Smooth muscle cell of the brain vasculature (primary cell): ENCODE measurements around the gene ZNF776.
"Not testable (repeated sequence)": the region's sequence is repeated elsewhere in the genome, so short reads cannot be mapped to it uniquely, and the experiment has no call there.

Experiments
- DNase-seq: peaks from one replicate; pipeline ENCODE4 v3.0.0-alpha.2; 2012; ENCODE audit warnings: low read depth, low spot score

Gene ZNF776

GRCh38 chr19:57746580-57747471, at the start of gene ZNF776:
Gene ZNF776 (plus strand): TSS chr19:57746815. CDS start chr19:57747059, 244 bp downstream.
- peak; percentile 84 for DNase-seq

- no peak for DNase-seq
Measured at GRCh38 chr19:57701625-57702024, 45.0 kb upstream of the ZNF776 start.

- no peak for DNase-seq
Measured at GRCh38 chr19:57706346-57706745, 40.3 kb upstream of the ZNF776 start.

GRCh38 chr19:57708641-57709361, 37.8 kb upstream of the ZNF776 start, which contains the start of gene ZNF154:
Gene ZNF154 (minus strand): TSS chr19:57709204. CDS start chr19:57708971, 233 bp downstream.
- peak; percentile 53 for DNase-seq

GRCh38 chr19:57709616-57710015, 37.0 kb upstream of the ZNF776 start:
- DNase-seq: no peak

GRCh38 chr19:57712222-57712621, 34.4 kb upstream of the ZNF776 start:
- DNase-seq: no peak

DNA sequence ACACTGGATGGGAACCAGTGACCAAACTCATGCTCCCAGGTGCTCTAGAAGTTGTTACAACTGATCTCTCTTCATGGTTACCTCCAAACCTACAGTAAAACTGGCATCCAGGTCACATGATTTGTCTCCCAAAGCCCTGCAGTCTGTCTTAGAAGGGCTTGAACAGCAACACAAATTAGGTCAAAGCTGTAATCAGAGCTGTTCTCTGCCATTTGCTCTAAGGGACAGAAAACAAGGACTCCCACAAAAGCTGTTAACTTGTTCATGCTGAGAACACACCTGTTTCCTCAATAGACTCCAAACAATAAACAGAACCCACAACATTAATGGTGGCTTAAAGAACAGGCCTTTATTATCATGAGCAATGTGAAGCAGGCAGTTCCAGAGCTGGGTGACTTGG, 27.2 kb upstream of the ZNF776 start:
- no peak for DNase-seq

DNA sequence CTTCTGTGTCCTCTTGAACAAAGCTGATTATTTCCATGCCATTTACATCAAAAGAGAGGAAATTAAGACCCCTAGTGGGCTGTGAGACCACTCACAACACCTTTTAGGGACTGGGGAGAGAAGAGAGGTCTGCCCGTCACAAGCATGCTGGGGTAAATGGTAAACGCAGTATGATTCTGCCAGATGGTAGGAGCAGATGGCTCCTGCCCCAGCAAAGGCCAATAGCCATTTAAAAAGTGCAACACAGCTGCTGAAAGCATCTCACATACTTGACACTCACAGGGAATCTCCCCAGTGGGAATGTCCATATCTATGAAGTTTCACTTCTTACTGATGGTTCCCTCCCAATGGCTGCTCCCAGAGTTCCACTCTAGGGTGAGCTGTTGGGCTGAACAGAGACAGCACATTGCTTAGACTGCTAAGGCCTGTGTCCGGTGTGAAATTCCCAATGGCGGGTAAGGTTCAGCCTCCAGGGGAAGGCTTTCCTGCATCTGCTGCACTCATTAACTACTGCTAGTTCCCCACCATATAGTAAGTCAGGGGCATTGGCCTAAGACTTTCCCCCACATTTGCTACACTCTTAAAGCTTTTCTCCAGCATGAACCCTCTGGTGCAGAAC, 26.6 kb upstream of the ZNF776 start:
- no peak for DNase-seq

DNA sequence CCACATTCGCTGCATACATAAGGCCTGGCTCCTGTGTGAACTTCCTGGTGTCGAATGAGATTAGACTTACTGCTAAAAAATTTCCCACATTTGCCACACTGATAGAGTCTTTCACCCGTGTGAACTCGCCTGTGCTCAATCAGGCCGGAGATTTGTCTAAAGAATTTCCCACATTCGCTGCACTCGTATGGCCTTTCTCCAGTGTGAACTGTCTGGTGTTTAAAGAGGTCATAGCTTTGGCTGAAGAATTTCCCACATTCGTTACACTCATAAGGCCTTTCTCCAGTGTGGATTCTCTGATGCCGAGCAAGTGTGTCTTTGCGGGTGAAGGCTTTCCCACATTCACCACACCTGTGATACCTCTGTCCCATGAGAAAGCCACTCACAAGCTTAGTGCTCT, 25.7 kb upstream of the ZNF776 start:
- no peak for DNase-seq

DNA sequence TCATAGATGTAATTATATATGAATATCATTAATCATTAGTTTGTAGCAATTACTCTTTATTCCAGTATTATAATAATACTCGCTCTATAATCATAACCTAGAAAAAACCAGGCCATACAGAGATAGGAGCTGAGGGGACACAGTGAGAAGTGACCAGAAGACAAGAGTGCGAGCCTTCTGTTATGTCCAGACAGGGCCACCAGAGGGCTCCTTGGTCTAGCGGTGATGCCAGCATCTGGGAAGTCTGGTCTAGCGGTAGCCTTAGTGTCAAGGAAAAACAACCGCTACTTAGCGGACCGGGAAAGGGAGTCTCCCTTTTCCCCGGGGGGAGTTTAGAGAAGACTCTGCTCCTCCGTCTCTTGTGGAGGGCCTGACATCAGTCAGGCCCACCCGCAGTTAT, 8.3 kb upstream of the ZNF776 start:
- DNase-seq: not testable (repeated sequence)

- DNase-seq: not testable (repeated sequence)
Measured at GRCh38 chr19:57738770-57739169, 7.8 kb upstream of the ZNF776 start.

- DNase-seq: no peak
Measured at GRCh38 chr19:57747472-57747807, 825 bp downstream of the ZNF776 start.

DNA sequence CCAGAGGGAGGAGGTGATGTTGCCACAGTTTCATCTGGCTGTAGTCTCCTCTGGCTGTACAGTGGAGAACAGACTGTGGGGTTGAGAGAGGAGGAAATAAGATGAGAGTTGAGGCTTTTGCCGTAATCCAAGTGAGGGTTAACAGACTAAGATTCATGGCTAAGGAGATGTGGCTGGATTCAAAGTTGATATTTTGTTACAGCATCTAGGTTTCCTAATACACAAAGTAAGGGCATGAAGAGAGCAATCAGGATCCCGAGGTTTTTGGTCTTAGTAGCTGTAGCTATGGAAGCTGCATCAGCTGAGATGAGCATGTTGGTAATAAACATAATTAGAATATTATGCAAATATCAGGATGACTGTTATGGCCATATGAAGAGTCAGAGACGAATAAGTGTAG, 1.4 kb downstream of the ZNF776 start:
- no peak for DNase-seq

- no peak for DNase-seq
Measured at GRCh38 chr19:57754091-57754673, 7.6 kb downstream of the ZNF776 start.

- DNase-seq: no peak
Measured at GRCh38 chr19:57755031-57755430, 8.4 kb downstream of the ZNF776 start.

DNA sequence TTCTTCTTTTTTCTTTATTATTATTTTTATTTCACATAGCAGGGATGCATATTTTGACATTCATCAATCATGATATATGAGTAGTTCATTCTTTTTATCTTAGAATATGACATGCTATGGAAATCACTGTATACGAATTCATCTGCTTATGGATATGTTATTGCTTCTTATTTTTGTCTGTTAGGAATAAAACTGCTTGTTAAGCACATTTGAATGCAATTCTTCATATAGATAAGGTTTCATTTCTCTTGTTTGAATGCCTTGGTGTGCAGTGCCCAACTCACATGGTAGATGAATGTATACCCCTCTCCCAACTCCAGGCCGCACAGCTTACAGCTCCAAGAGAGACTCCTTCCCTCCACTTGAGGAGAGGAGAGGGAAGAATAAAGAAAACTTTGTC, 11.3 kb downstream of the ZNF776 start:
- no peak for DNase-seq

DNA sequence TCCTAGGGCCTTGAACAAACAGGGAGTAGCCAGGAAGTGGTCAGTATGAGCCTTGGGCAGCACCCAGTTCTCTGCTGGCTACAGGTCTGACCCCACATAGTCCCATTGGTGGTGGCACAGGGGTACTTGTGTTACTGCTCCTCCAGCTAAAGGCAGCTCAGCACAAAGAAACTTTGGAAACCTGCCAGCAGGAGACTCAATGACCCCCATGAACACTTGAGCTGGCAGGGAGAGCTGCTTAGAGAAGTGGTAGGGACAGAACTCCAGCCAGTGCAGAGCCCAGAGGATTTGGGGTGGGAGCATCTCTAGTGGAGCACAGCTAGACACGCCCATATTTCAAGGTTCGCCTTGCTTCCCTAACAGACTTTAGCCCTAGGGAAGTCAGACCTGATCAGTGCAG, 12.5 kb downstream of the ZNF776 start:
- DNase-seq: no peak

DNA sequence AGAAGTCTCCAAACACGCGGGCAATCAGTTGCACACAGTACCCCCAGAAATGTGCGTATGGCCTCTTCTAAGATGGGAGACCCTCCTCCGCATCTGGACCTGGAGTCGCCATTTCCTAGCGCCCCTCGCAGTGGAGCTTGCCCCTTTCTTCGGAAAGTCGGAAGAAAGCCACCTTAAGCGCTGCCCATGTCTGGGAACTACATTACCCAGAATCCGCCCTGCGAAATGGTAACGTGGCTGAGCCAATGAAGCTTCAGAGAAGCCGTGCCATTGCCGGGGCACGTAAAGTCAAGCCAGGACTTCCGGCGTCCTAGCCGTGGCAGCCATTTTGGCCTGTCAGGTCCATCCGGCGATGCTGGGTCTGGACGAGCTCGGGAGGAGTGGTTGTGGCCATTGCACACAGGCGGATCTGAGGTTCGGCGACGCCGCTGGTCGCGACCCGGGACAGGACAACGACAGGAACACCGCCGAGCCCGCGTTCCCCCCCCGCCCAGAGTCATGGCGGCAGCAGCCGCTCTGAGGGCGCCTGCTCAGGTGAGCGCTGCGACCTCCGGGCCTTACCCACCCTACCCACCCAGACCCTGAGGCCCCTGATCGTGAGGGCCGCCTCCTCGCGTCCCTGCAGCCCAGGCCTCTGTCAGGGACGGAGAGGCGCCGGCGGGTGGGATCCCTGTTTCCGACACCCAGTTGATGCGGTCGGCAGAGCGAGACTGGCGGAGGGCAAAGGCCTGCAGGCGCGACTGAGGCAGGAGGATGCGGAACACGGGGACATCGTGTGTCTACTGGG, 22.9 kb downstream of the ZNF776 start, which contains the start of gene ZNF586:
Gene ZNF586, plus strand, starts transcription at position 332 of the 787 bp plus-strand sequence. Its CDS starts 167 bp downstream, at position 499.
- peak; percentile 82 for DNase-seq

- DNase-seq: no peak
Measured at GRCh38 chr19:57771417-57771816, 24.8 kb downstream of the ZNF776 start.

- no peak for DNase-seq
Measured at GRCh38 chr19:57773488-57773887, 26.9 kb downstream of the ZNF776 start.

GRCh38 chr19:57776764-57777296, 30.2 kb downstream of the ZNF776 start:
- DNase-seq: no peak
